ENCODE measurements around the gene ZNF385A.

Gene ZNF385A

GRCh38 chr12:54384591-54385041 is at the start of gene ZNF385A:
TSS of gene ZNF385A (minus strand) at chr12:54384733. CDS start at chr12:54384514, 219 bp downstream.
- DNase-seq: no peak

GRCh38 chr12:54432815-54433164 is 48.3 kb upstream of the ZNF385A start:
- no peak for DNase-seq

GRCh38 chr12:54431911-54432814 is 47.6 kb upstream of the ZNF385A start:
- DNase-seq: no peak

GRCh38 chr12:54430471-54431069 is 46.0 kb upstream of the ZNF385A start:
- DNase-seq: no peak

GRCh38 chr12:54429014-54429471 is 44.5 kb upstream of the ZNF385A start:
- DNase-seq: no peak

GRCh38 chr12:54428050-54429013 is 43.8 kb upstream of the ZNF385A start:
- no peak for DNase-seq

- no peak for DNase-seq
Observed at GRCh38 chr12:54427106-54427505, 42.6 kb upstream of the ZNF385A start.

GRCh38 chr12:54426690-54427089 is 42.2 kb upstream of the ZNF385A start:
- no peak for DNase-seq

GRCh38 chr12:54425702-54426101 is 41.2 kb upstream of the ZNF385A start:
- DNase-seq: no peak

GRCh38 chr12:54424224-54424623 is 39.7 kb upstream of the ZNF385A start:
- DNase-seq: no peak

- DNase-seq: no peak
Observed at GRCh38 chr12:54423816-54424150, 39.2 kb upstream of the ZNF385A start.

GRCh38 chr12:54421879-54422250 is 37.3 kb upstream of the ZNF385A start:
- DNase-seq: no peak

- no peak for DNase-seq
Observed at GRCh38 chr12:54421175-54421878, 36.8 kb upstream of the ZNF385A start.

- no peak for DNase-seq
Observed at GRCh38 chr12:54420766-54421144, 36.2 kb upstream of the ZNF385A start.

- DNase-seq: peak; percentile 35
Observed at GRCh38 chr12:54419088-54419887, 34.8 kb upstream of the ZNF385A start, which contains the start of gene ITGA5. TSS of gene ITGA5 (minus strand) at chr12:54419266. CDS start at chr12:54419198, 68 bp downstream.

GRCh38 chr12:54418441-54419087 is 34.0 kb upstream of the ZNF385A start:
- no peak for DNase-seq

- no peak for DNase-seq
Observed at GRCh38 chr12:54417712-54418440, 33.3 kb upstream of the ZNF385A start.

GRCh38 chr12:54416687-54417603 is 32.4 kb upstream of the ZNF385A start:
- DNase-seq: no peak
